ENCODE measurements around the gene TRIP4. TPM values are rescaled to one million over a fixed set of nuclear protein-coding genes. Genes with fewer than 3 reads are reported as not detected.

Gene TRIP4
- total and polyA plus RNA-seq, 9 of the 15 experiments (the other 6 are each of a cell fraction or from before 2014, with no cell fraction given), result 7.6 to 23.3 (median 16.7) TPM

- Histone ChIP-seq H3K4me3 (no peak overlapping the region), H3K9me1 (ENCODE audit: control insufficient read depth, insufficient read depth, low read length) (no peaks in the 10 kb centered on the region), H2AFZ (ENCODE audit: low read depth, low read length) (no peak overlapping the region), H3K79me2 (ENCODE audit: control insufficient read depth, insufficient read depth, low read length) (no peaks in the 10 kb centered on the region), H3K4me1 (replicated peaks in 1 of 2; ENCODE audit: control insufficient read depth in 2 of 2, insufficient read depth in 2 of 2, low read length in 2 of 2) (peaks cover 3 to 19% of the 10 kb centered on the region in 2 experiments; a peak in 3 of 5 replicates), H4K20me1 (replicated peaks; ENCODE audit: control insufficient read depth, insufficient read depth, low read length) (no peaks in the 10 kb centered on the region), H3K27ac (ENCODE audit: extremely low read depth, low read depth, low read length) (peak overlapping the region; percentile 24; the same call in 1 of the 3 replicates), H3K9me3 (replicated peaks; ENCODE audit: control insufficient read depth, insufficient read depth, low read depth, low read length) (no peaks in the 10 kb centered on the region), H3K9ac (ENCODE audit: insufficient read depth in 1 of 2, low read depth in 2 of 2, low read length in 2 of 2) (no peak overlapping the region), H3K4me2 (ENCODE audit: insufficient read depth, low read length) (no peak overlapping the region), H3K27me3 (ENCODE audit: control insufficient read depth in 2 of 2, insufficient read depth in 2 of 2, low read length in 2 of 2) (no peaks in the 10 kb centered on the region), H3K36me3 (ENCODE audit: control insufficient read depth, insufficient read depth, low read length) (peaks cover 9% of the 10 kb centered on the region; the same call in 2 of the 3 replicates)
- 3% methylated on average over 3 of the region's 3 CpGs for WGBS (ENCODE audit: insufficient coverage, low coverage, missing lambda C conversion rate)
- peak; percentile 93 for ATAC-seq
- BruUV-seq (replicated peaks), result no TSS peak
- peak in 3 of 4 experiments; percentile 22 to 80 (median 62) for DNase-seq (ENCODE audit: extremely low read depth in 1 of 4, low spot score in 3 of 4)
- in situ Hi-C loops (cut with MboI) (no loop called here), intact Hi-C loops (cut with micrococcal nuclease) (loop anchor here (5.0 to 10.0 kb wide), 3 partner anchors 135 to 297 kb away; no protein-coding TSS in a partner anchor)
- CTCF ChIA-PET (ENCODE audit: low intra/inter-chr PET ratio), result interaction anchor here (0.5 to 0.6 kb wide), 2 partner anchors 74 to 220 kb away, joined by 3 to 4 read pairs; no protein-coding TSS in a partner anchor
- peak; percentile 93 for FAIRE-seq
- POLR2A ChIA-PET, result interaction anchor here (0.5 to 1.1 kb wide), 6 partner anchors 9 to 221 kb away, joined by 3 to 6 read pairs (median 4); partner anchors contain the start of gene ZNF609
- TF ChIP-seq ZBTB43 (CRISPR knock-in tag; IDR thresholded peaks at IDR 0.05) (no peak), XRCC4 (IDR thresholded peaks at IDR 0.05; ENCODE audit: extremely low read depth, insufficient read depth, insufficient read length) (no peak), POLR2AphosphoS2 (IDR thresholded peaks at IDR 0.05; ENCODE audit: low read length) (no peak), SMAD3 (CRISPR knock-in tag; conservative IDR thresholded peaks at IDR 0.05) (no peak), SUPT5H (IDR thresholded peaks at IDR 0.05) (no peak), WHSC1 (IDR thresholded peaks at IDR 0.05; ENCODE audit: low read length) (no peak), JUND (IDR thresholded peaks at IDR 0.05; ENCODE audit: borderline replicate concordance, low read depth, low read length) (0 out of 2 replicates have a peak, but pooled peaks have one; percentile 13), JUND (tag; IDR thresholded peaks at IDR 0.05; ENCODE audit: borderline replicate concordance, low read depth, low read length) (no peak), KDM4B (IDR thresholded peaks at IDR 0.05; ENCODE audit: borderline replicate concordance in 2 of 2, low read depth in 1 of 2) (no peak), TAF9B (IDR thresholded peaks at IDR 0.05; ENCODE audit: partially characterized antibody) (no peak), CBX3 (IDR thresholded peaks at IDR 0.05; ENCODE audit: borderline replicate concordance in 1 of 2, low read length in 2 of 2) (0 out of 3 replicates have a peak, but pooled peaks of 1 of the 2 experiments have one; percentile 9), ZSCAN29 (IDR thresholded peaks at IDR 0.05) (no peak), LARP7 (IDR thresholded peaks at IDR 0.05) (no peak), MNT (conservative IDR thresholded peaks at IDR 0.05) (0 out of 4 replicates have a peak, but pooled peaks of 1 of the 2 experiments have one; percentile 28), FOXM1 (IDR thresholded peaks at IDR 0.05; ENCODE audit: low read depth) (peak; percentile 60; the same call in 1 of the 2 replicates), FOXM1 (CRISPR knock-in tag; IDR thresholded peaks at IDR 0.05; ENCODE audit: low read depth) (no peak)
These were observed 42.5 kb downstream of the TRIP4 start for GRCh38 chr15:64430000-64430735.

All from K562 (cell line).